Hepatocyte (in vitro differentiated cells): Measurements from ENCODE around the gene COL11A2. TPM values are rescaled to one million over a fixed set of nuclear protein-coding genes. Genes with fewer than 3 reads are reported as not detected.
A peak's percentile ranks its signal among the peaks of the same experiment; 100 is the strongest.

ENCODE experiments used
- DNase-seq: peaks from one replicate; pipeline ENCODE4 v3.0.0-alpha.2; 2016; ENCODE audit warnings: low spot score
- H2AFZ ChIP-seq: fragments of 200-600 bp; sonication (generic); 2 replicates; pipeline ENCODE4 v1.6.0; 2016; ENCODE audit warnings: antibody characterized with exemption, mild to moderate bottlenecking
- H3K27ac ChIP-seq: fragments of 200-600 bp; sonication (generic); 2 replicates; pipeline ENCODE4 v1.5.1; 2016; ENCODE audit warnings: mild to moderate bottlenecking
- H3K27me3 ChIP-seq: fragments of 200-600 bp; sonication (generic); 2 replicates; pipeline ENCODE4 v1.6.1; 2016
- H3K36me3 ChIP-seq: fragments of 200-600 bp; sonication (generic); replicated peaks from 2 replicates; pipeline ENCODE4 v1.5.1; 2016; ENCODE audit warnings: low read depth; ENCODE audit not compliant: insufficient read depth
- H3K4me1 ChIP-seq: fragments of 200-600 bp; sonication (generic); 2 replicates; pipeline ENCODE4 v1.5.1; 2016; ENCODE audit warnings: mild to moderate bottlenecking, moderate library complexity; ENCODE audit not compliant: insufficient read depth
- H3K4me2 ChIP-seq: fragments of 200-600 bp; sonication (generic); 2 replicates; pipeline ENCODE4 v1.6.0; 2016
- H3K4me3 ChIP-seq: fragments of 200-600 bp; sonication (generic); 2 replicates; pipeline ENCODE4 v1.5.1; 2016; ENCODE audit warnings: mild to moderate bottlenecking
- H3K79me2 ChIP-seq: fragments of 200-600 bp; sonication (generic); 2 replicates; pipeline ENCODE4 v1.6.0; 2017; ENCODE audit warnings: mild to moderate bottlenecking
- H3K9me2 ChIP-seq: fragments of 200-600 bp; sonication (generic); replicated peaks from 2 replicates; pipeline ENCODE4 v1.6.0; 2017; ENCODE audit warnings: mild to moderate bottlenecking; ENCODE audit not compliant: insufficient read depth
- H3K9me3 ChIP-seq: fragments of 200-600 bp; sonication (generic); 2 replicates; pipeline ENCODE4 v1.5.1; 2016; ENCODE audit warnings: low read depth, mild to moderate bottlenecking
- H4K20me1 ChIP-seq: fragments of 200-600 bp; sonication (generic); 2 replicates; pipeline ENCODE4 v1.6.0; 2016; ENCODE audit warnings: mild to moderate bottlenecking; ENCODE audit not compliant: insufficient read depth, poor library complexity, severe bottlenecking
- CTCF ChIP-seq: fragments of 200-600 bp; sonication (generic); IDR thresholded peaks from 2 replicates; pipeline ENCODE4 v1.5.1; 2016; ENCODE audit warnings: antibody characterized with exemption, mild to moderate bottlenecking; ENCODE audit not compliant: poor library complexity
- EZH2 ChIP-seq: fragments of 200-600 bp; sonication (generic); IDR thresholded peaks from 2 replicates; pipeline ENCODE4 v1.6.1; 2016; ENCODE audit warnings: antibody characterized with exemption, mild to moderate bottlenecking, borderline replicate concordance
- EZH2phosphoT487 ChIP-seq: fragments of 200-600 bp; sonication (generic); IDR thresholded peaks from one replicate; pipeline ENCODE4 v1.6.1; 2018; ENCODE audit warnings: antibody characterized with exemption, mild to moderate bottlenecking, low read depth, moderate library complexity; ENCODE audit not compliant: unreplicated experiment, severe bottlenecking
- WGBS: methylation state at CpG from one replicate; pipeline ENCODE4 v1.1.6; 2016; ENCODE audit warnings: low lambda C conversion rate; ENCODE audit errors: missing lambda C conversion rate; 5-methylcytosine and 5-hydroxymethylcytosine counted together
- polyA plus RNA-seq: library from polyadenylated mRNA; unstranded; fragments of >200 nt; fragmentation: Nextera tagmentation; extraction: Ambion mirVana; gene quantifications from 2 replicates; pipeline ENCODE4 v1.2.1, GENCODE V29; 2016
- total RNA-seq: library from RNA; depleted of rRNA; stranded (reverse); fragments of >200 nt; gene quantifications from 2 replicates; pipeline ENCODE4 v1.2.3, GENCODE V29; 2014

COL11A2 gene
- total and polyA plus RNA-seq, 2 experiments from 2014 or later: 3.0 to 4.7 TPM

- Histone ChIP-seq H2AFZ (no peak overlapping the region), H3K4me3 (no peak overlapping the region), H3K79me2 (no peaks in the 10 kb centered on the region), H3K27ac (no peak overlapping the region), H3K9me3 (no peaks in the 10 kb centered on the region), H3K9me2 (no peaks in the 10 kb centered on the region), H3K36me3 (no peaks in the 10 kb centered on the region), H3K27me3 (peaks cover 43% of the 10 kb centered on the region), H3K4me2 (peak overlapping the region; percentile 65), H3K4me1 (peaks cover 5% of the 10 kb centered on the region), H4K20me1 (no peaks in the 10 kb centered on the region)
- WGBS: 15% methylated on average over 9 of the region's 9 CpGs
- TF ChIP-seq EZH2 (no peak), EZH2phosphoT487 (no peak), CTCF (no peak)
- no peak for DNase-seq
These were observed 74.4 kb downstream of the COL11A2 start for GRCh38 chr6:33117811-33118277.

GRCh38 chr6:33116841-33117711 is 75.2 kb downstream of the COL11A2 start:
- H3K4me2 ChIP-seq: peak overlapping the region; percentile 65
- DNase-seq: peak; percentile 33
- H3K27me3 ChIP-seq: peaks cover 43% of the 10 kb centered on the region
- H2AFZ ChIP-seq: peak overlapping the region; percentile 49
- no peaks in the 10 kb centered on the region for H4K20me1 ChIP-seq
- 8% methylated on average over 31 of the region's 32 CpGs for WGBS
- H3K9me3 ChIP-seq: no peaks in the 10 kb centered on the region
- no peak for TF ChIP-seq CTCF
- no peak for TF ChIP-seq EZH2
- TF ChIP-seq EZH2phosphoT487: no peak
- no peaks in the 10 kb centered on the region for H3K79me2 ChIP-seq
- H3K9me2 ChIP-seq: no peaks in the 10 kb centered on the region
- H3K4me1 ChIP-seq: peaks cover 5% of the 10 kb centered on the region
- H3K36me3 ChIP-seq: no peaks in the 10 kb centered on the region
- H3K27ac ChIP-seq: no peak overlapping the region
- peak overlapping the region; percentile 5 for H3K4me3 ChIP-seq

- Histone ChIP-seq H2AFZ (no peak overlapping the region), H3K9me3 (no peaks in the 10 kb centered on the region), H3K27ac (no peak overlapping the region), H3K4me2 (peak overlapping the region; percentile 65), H3K36me3 (no peaks in the 10 kb centered on the region), H3K4me3 (peak overlapping the region; percentile 5), H3K27me3 (peaks cover 43% of the 10 kb centered on the region), H3K79me2 (no peaks in the 10 kb centered on the region), H4K20me1 (no peaks in the 10 kb centered on the region), H3K9me2 (no peaks in the 10 kb centered on the region), H3K4me1 (peaks cover 2% of the 10 kb centered on the region)
- no peak for DNase-seq
- 8% methylated on average over 6 of the region's 6 CpGs for WGBS
- TF ChIP-seq EZH2phosphoT487: no peak
- TF ChIP-seq EZH2: no peak
- TF ChIP-seq CTCF: no peak
These were observed 75.8 kb downstream of the COL11A2 start for GRCh38 chr6:33116417-33116816.
